Stimulated activated memory B cell treated with anti-CD40 and anti-IgM and Interleukin-4, amounts not matched to agents 10 μg/mL and 1 μg/mL and 100 μg/mL, for 72 hours (primary cell): Measurements from ENCODE around the gene PTPRB.

ENCODE experiments used
- ATAC-seq: fragments of 150-1000 bp; cut with Tn5 transposase; 2 replicates; pipeline ENCODE4 v1.10.0; 2021
- H3K27ac Mint-ChIP-seq: one replicate; pipeline ENCODE4 v1.8.0; 2022; ENCODE audit warnings: mild to moderate bottlenecking, mixed read lengths
- H3K27me3 Mint-ChIP-seq: one replicate; pipeline ENCODE4 v1.8.0; 2022; ENCODE audit warnings: mixed read lengths
- H3K36me3 Mint-ChIP-seq: one replicate; pipeline ENCODE4 v1.8.0; 2022; ENCODE audit warnings: mixed read lengths
- H3K4me1 Mint-ChIP-seq: one replicate; pipeline ENCODE4 v1.8.0; 2022; ENCODE audit warnings: mixed read lengths
- H3K4me3 Mint-ChIP-seq: one replicate; pipeline ENCODE4 v1.8.0; 2022; ENCODE audit warnings: mild to moderate bottlenecking, moderate library complexity, mixed read lengths
- H3K9me3 Mint-ChIP-seq: one replicate; pipeline ENCODE4 v1.8.0; 2022; ENCODE audit warnings: mixed read lengths

PTPRB gene

DNA sequence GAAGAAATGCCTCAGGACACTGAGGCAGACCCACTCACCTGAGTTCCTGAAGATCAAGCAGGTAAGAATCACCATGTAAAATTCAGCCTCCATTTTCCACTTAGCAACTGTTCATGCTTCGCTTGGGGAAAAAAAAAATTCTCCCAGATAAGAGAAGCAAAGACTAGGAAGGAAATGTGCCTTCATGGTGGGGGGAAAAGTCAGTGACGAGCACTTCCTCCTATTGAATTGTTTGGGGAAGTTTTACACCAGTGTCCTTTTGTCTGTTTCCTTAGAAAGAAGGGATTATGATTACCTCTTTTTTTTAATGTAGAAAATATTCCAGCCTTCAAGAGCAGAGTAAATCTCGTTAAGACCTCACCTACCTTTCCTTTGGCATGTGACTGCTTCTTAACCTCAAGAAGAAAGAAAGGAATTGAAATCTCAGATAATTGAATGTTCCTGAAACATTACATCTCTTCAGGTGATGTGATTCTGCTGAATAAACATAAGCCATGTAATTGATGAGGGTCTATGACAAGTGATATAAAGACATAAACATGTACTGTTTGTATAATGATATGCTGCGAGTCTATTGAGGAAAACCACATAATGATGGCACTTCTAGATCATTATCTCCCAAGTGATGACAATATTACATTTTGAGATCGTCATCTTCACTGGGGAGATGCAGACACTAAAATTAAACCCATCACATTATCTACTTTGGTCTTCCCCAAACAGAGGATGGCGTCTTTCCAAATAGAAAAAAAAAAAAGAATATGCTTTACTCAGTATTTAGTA is at the start of gene PTPRB:
TSS of gene PTPRB (minus strand) at position 127 of the 783 bp plus-strand sequence. CDS start at position 93, 34 bp downstream.
- no peak within 1 kb of the TSS for H3K27ac Mint-ChIP-seq
- no peaks in the 10 kb centered on the region for H3K4me1 Mint-ChIP-seq
- H3K9me3 Mint-ChIP-seq = no peaks in the 10 kb centered on the region
- H3K36me3 Mint-ChIP-seq = no peaks in the 10 kb centered on the region
- H3K4me3 Mint-ChIP-seq = no peak within 1 kb of the TSS
- ATAC-seq = no peak
- peaks cover 19% of the 10 kb centered on the region for H3K27me3 Mint-ChIP-seq

DNA sequence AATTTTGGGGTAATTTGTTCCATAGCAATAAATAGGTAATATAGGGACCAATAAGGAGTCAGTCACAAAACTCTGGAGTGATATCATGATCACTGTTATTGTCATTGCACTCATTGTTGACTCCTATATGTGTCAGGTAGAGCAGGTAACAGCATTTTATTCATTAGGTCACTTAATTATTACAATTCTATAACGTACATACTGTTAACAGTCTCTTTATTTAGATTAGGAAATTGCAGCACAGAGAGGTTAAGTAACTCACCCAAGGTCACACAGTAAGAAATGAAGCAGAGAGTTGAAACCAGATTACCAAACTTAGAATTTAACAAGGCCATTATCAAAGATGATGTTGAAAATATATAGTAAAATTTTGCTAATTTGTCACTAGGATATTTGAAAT is 49.7 kb upstream of the PTPRB start:
- H3K27me3 Mint-ChIP-seq = peaks cover 24% of the 10 kb centered on the region
- no peaks in the 10 kb centered on the region for H3K4me1 Mint-ChIP-seq
- no peak for ATAC-seq
- H3K36me3 Mint-ChIP-seq = no peaks in the 10 kb centered on the region
- no peak overlapping the region for H3K27ac Mint-ChIP-seq
- no peak overlapping the region for H3K4me3 Mint-ChIP-seq
- no peaks in the 10 kb centered on the region for H3K9me3 Mint-ChIP-seq

DNA sequence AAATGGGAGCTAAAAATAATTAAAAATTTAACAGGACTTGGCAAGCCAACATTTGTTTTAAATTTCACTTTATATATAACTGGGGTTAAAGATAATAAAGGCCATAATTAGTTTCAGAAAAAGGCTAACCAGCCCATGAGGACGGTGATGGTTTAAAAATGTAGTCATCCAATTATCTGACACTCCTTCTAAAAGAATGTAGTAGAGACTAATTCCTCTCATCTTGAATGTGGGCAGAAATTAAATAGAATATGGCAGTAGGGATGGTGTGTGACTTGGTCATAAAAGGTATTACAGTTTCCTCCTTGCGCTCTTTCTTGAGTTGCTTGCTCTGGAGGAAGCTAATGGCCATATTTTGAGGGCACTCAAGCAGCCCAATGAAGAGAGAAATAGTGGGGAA is 49.1 kb upstream of the PTPRB start:
- peaks cover 30% of the 10 kb centered on the region for H3K27me3 Mint-ChIP-seq
- H3K4me1 Mint-ChIP-seq = no peaks in the 10 kb centered on the region
- H3K27ac Mint-ChIP-seq = no peak overlapping the region
- H3K36me3 Mint-ChIP-seq = no peaks in the 10 kb centered on the region
- no peaks in the 10 kb centered on the region for H3K9me3 Mint-ChIP-seq
- ATAC-seq = no peak
- H3K4me3 Mint-ChIP-seq = no peak overlapping the region

DNA sequence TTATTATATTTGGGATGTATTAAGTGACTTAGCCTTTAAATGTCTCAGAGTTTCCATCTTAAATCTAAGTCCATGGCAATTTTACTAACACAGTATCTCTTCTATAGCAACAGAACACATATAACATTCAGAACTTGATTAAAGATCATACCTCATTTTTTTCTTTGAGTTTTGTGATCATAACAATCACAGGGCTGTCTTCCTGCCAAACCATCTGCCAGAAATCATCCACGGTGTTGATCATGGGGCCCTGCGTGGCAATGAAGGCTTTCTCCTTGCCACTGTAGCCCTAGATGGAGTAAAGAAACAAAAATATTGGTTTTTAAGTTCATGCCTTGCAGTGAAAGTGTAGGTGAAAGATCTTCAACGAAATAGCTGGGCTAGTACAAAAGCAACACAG is 46.7 kb upstream of the PTPRB start:
- no peak overlapping the region for H3K4me3 Mint-ChIP-seq
- no peaks in the 10 kb centered on the region for H3K36me3 Mint-ChIP-seq
- peaks cover 46% of the 10 kb centered on the region for H3K27me3 Mint-ChIP-seq

DNA sequence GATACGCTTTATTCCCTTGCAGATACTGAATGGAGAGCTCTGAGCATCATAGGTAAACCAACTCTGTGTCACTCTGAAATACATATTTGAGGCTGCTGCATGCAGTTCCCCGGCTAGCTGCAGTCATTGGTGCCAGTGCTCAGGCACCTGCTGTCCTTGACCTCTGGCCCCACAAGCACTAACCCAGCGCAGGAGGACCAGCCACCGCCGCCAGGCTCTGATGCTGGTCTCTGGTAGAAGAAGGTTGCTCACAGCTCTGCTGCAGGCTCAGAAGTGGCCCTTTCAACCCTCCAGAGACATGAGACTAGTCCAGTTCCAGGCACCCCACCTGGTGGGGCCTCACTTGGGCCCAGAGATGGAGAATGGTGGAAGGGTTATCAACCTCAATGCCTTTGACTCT is 34.5 kb upstream of the PTPRB start:
- H3K36me3 Mint-ChIP-seq = no peaks in the 10 kb centered on the region
- peaks cover 22% of the 10 kb centered on the region for H3K27me3 Mint-ChIP-seq
- peak; percentile 27 for ATAC-seq
- no peak overlapping the region for H3K27ac Mint-ChIP-seq
- H3K4me3 Mint-ChIP-seq = no peak overlapping the region
- H3K4me1 Mint-ChIP-seq = no peaks in the 10 kb centered on the region
- H3K9me3 Mint-ChIP-seq = peaks cover 3% of the 10 kb centered on the region

More for the DNA sequence above, 46.7 kb upstream of the PTPRB start:
- no peaks in the 10 kb centered on the region for H3K4me1 Mint-ChIP-seq
- no peak for ATAC-seq
- H3K9me3 Mint-ChIP-seq = no peaks in the 10 kb centered on the region
- no peak overlapping the region for H3K27ac Mint-ChIP-seq

DNA sequence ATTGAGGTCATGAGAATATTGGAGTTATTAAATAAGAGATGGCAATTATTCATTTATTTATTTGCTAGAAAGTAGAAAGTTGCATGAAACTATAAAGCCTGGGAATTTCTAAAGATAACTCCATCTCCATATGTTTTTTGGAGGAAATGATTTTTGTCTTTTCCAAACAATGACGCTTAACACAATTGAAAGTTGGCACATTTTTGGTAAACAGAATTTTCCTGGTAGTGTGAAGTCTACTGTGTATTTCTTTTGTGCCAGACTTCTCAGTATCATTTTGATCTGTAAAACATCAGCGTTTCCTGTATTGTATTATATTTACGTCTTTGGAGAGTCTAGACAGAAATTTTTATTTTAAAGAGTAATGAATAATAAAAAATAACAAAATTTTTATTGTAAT is 33.7 kb upstream of the PTPRB start:
- no peak for ATAC-seq
- H3K9me3 Mint-ChIP-seq = peaks cover 1% of the 10 kb centered on the region
- H3K4me3 Mint-ChIP-seq = no peak overlapping the region
- no peak overlapping the region for H3K27ac Mint-ChIP-seq
- H3K4me1 Mint-ChIP-seq = no peaks in the 10 kb centered on the region
- H3K27me3 Mint-ChIP-seq = peaks cover 20% of the 10 kb centered on the region
- H3K36me3 Mint-ChIP-seq = no peaks in the 10 kb centered on the region

DNA sequence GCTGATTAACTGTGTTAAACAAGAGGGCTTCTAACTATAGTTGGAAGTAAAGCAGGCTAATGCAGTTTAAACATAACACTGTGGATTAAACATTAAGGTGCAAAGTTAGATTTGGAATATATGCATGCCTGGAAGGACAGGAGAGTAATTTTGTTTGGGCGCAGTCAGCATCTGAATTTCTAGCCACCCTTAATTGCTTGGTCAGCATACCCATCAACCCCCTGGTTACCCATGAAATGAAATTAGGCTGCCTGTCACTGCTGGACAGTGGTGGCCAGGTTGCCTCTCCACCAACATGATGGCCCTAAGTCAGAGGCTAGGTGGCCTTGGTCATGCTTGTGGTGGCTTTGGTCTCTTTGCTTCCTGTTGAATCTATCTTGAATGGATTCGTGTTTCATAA is 30.0 kb upstream of the PTPRB start:
- Mint-ChIP-seq H3K4me1 (no peaks in the 10 kb centered on the region), H3K9me3 (no peaks in the 10 kb centered on the region), H3K27ac (no peak overlapping the region), H3K36me3 (no peaks in the 10 kb centered on the region), H3K27me3 (peaks cover 5% of the 10 kb centered on the region), H3K4me3 (no peak overlapping the region)
- ATAC-seq = no peak

DNA sequence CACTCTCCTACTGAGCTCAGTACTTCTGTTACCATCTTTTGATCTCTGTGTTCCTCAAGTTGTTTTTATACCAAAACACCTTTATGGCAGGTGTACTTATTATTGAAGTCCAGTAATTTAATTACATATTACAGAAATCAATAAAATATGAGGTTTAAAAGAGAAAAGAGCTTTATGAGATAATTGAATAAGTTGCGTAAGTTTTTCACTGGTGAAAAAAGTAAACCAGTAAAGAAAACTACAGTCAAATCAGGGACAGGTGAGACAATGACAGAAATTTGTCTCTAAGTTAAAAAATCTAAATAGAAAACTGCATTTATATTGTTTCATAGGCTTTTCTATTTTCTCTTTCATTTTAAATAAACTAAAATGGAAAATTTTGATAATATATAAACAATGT is 29.1 kb upstream of the PTPRB start:
- ATAC-seq = no peak
- Mint-ChIP-seq H3K27me3 (no peaks in the 10 kb centered on the region), H3K4me1 (peaks cover 9% of the 10 kb centered on the region), H3K36me3 (no peaks in the 10 kb centered on the region), H3K4me3 (no peak overlapping the region), H3K27ac (no peak overlapping the region), H3K9me3 (no peaks in the 10 kb centered on the region)

DNA sequence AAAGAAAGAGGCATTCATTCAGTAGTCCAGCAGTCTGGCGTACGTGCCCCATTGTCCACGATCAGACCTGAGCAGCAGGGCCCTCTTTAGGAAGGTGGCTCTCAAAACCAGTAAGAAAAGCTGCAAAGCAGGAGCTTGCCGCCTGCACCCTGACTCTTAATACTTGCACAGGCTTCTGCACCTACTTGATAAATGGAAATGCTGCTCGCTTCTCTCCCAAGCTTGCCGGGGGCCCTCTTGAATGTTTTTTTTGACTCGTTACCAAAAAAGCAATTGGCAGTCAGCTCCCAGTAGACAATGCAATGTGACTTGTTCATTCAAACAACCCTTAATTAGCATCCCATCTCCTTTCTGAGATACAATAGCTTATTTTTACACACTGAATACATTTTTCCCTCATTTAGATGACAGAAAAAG is 27.2 kb upstream of the PTPRB start:
- peaks cover 9% of the 10 kb centered on the region for H3K4me1 Mint-ChIP-seq
- ATAC-seq = no peak
- H3K9me3 Mint-ChIP-seq = no peaks in the 10 kb centered on the region
- no peak overlapping the region for H3K4me3 Mint-ChIP-seq
- no peaks in the 10 kb centered on the region for H3K27me3 Mint-ChIP-seq
- H3K36me3 Mint-ChIP-seq = no peaks in the 10 kb centered on the region
- H3K27ac Mint-ChIP-seq = no peak overlapping the region

DNA sequence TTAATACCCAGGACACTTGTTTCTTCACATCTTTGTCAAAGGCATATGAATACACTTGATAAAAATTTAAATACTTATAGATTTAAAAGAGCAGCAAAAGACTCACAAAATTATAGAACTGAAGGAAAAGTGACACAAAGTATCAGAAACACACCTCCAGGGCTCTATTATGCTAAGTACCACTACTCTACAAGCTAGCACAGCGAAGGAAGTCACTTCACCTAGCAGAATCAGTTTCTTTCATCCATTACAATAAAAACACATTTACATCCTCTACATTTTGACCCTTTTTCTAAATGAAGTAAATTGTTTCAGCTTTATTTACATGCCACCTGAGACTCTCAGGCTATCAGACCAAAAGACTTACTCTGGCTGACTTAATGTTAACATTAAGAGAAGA is 26.6 kb upstream of the PTPRB start:
- Mint-ChIP-seq H3K4me3 (no peak overlapping the region), H3K9me3 (no peaks in the 10 kb centered on the region), H3K4me1 (peaks cover 9% of the 10 kb centered on the region), H3K36me3 (no peaks in the 10 kb centered on the region), H3K27ac (no peak overlapping the region), H3K27me3 (no peaks in the 10 kb centered on the region)
- no peak for ATAC-seq

DNA sequence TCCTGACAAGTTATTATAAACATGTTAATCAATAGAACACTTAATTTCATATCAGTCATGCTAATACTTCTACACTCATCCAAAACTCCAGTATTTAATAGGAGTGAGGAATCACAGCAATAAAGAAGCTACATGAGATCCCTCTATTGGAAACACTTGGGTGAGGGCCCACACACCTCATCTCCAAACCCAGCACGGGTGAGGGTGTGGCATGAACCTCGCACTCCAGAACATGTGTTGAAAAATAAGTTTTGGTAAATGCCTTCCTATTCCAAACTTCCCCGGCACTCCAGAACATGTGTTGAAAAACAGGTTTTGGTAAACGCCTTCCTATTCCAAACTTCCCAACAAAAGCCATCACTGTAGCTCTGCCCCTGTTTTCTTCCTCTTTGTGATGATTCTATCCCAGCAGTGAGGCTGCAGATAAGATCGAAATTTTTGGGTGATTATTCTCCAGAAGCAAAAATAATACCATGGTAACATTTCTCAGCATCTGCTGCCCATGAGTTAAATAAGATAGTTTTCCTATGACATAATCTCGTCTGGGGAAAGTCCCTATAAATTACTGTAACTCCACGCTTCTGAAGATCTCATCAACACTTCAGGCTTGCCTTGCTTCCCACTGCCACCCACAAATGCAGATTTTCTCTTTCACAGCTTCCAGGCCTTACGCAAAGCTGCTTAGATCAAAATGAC is 24.4 kb upstream of the PTPRB start:
- no peaks in the 10 kb centered on the region for H3K9me3 Mint-ChIP-seq
- no peak overlapping the region for H3K27ac Mint-ChIP-seq
- H3K27me3 Mint-ChIP-seq = no peaks in the 10 kb centered on the region
- H3K36me3 Mint-ChIP-seq = no peaks in the 10 kb centered on the region
- ATAC-seq = no peak
- H3K4me1 Mint-ChIP-seq = peaks cover 9% of the 10 kb centered on the region
- H3K4me3 Mint-ChIP-seq = no peak overlapping the region

DNA sequence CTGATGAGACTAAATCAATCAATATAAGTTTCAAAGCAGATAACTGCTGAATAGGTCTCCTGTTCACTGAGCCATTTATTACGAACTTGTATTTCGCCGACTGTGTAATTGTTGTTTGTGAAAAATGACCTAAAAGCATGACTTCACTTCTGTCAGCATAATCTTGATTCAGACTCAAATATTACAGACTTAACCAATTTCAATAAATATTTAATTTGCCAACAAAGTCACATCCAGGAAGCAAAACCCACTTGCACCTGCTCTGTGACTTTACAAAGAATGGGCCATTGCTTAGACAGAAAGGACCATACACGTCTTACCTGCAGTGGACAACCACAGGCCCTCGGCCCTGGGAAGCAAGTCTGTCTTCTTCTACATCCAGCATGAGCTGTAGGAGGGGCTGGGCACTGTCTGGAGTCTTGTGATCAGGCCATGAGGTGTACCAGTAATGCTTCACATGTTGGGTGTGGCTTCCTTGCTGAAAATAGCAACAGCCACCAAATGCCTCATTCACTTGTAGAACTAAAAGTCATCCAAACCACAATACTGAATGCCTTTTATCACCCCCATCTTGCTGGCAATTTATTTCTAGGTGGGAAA is 23.5 kb upstream of the PTPRB start:
- ATAC-seq = no peak
- H3K27me3 Mint-ChIP-seq = no peaks in the 10 kb centered on the region
- H3K36me3 Mint-ChIP-seq = no peaks in the 10 kb centered on the region
- H3K4me1 Mint-ChIP-seq = peaks cover 9% of the 10 kb centered on the region
- no peaks in the 10 kb centered on the region for H3K9me3 Mint-ChIP-seq
- no peak overlapping the region for H3K27ac Mint-ChIP-seq
- no peak overlapping the region for H3K4me3 Mint-ChIP-seq

DNA sequence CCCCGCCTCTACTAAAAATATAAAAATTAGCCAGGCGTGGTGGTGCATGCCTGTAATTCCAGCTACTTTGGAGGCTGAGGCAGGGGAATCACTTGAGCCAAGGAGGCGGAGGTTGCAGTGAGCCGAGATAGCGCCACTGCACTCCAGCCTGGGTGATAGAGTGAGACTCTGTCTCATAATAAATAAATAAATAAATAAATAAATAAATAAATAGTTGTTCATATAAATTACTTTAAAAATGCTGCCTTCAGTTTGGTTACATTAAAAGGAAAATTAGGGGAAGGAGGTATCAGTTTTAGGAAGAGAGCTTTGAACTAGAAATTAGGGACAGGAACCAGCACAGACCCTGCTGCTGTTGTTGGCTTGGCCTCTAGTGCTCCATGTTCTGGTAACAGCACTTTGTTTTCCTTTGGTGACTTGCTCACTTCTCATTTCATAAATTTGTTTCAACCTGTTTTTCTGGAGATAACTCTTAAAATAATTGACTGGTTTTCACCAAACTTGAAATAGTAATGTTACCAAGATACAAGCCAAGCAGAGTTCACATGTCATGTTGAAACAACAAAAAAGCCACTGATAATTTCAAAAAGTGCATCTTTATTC is 22.9 kb upstream of the PTPRB start:
- Mint-ChIP-seq H3K4me1 (peaks cover 9% of the 10 kb centered on the region), H3K27ac (no peak overlapping the region), H3K4me3 (no peak overlapping the region), H3K36me3 (no peaks in the 10 kb centered on the region), H3K27me3 (no peaks in the 10 kb centered on the region), H3K9me3 (no peaks in the 10 kb centered on the region)
- no peak for ATAC-seq

DNA sequence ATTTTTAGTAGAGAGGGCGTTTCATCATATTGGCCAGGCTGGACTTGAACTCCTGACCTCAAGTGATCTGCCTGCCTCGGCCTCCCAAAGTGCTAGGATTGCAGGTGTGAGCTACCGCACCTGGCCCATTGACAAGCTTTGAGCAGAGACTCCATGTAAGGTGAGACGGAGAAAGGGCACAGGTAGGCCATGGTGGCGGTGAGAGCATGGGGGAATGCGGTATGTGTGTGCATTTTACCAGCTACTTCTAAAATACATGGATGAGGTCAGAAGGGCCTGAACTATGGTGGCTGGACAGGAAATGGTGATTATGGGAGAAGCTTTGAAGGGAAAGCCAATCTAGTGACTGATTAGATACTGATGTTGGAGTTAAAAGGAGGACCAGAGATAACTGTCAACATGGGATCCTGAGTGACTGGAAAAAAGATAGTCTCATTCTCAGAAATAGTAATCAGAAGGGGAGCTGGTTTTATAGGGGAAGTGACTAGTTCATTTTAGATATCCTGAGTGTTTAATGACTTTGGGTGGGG is 21.9 kb upstream of the PTPRB start:
- Mint-ChIP-seq H3K27ac (no peak overlapping the region), H3K9me3 (no peaks in the 10 kb centered on the region), H3K4me3 (no peak overlapping the region), H3K36me3 (no peaks in the 10 kb centered on the region), H3K4me1 (peaks cover 9% of the 10 kb centered on the region), H3K27me3 (no peaks in the 10 kb centered on the region)
- ATAC-seq = no peak

DNA sequence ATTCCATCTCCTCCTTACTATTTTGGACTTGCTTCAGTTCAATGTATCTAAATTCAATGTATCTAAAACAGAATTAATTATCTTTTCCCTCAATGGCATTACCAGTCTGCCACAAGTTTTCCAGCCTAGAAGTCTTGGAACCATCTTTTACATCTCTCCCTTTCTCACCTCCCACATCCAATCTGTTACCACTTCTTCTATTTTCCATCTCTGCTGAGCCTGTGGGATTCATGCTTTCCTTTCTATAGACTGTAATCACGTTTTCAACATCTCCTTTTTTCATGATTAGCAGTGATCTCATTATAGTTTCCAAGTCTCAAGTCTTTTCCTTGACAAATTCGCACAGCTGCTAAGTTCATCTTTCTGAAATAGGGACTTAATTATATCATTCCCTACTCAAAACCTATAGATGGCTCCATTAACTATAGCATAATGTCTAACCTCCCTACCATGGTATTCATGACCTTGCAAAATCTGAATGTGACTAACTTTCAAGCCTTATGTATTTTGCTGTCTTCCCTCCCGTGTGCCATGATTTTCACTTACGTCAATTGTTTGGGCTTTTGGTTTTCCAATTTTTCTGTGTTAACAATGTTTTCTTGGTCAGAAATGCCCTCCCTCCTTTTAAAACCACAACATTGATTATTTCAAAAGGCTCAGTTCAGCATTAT is 20.5 kb upstream of the PTPRB start:
- H3K27me3 Mint-ChIP-seq = no peaks in the 10 kb centered on the region
- H3K27ac Mint-ChIP-seq = no peak overlapping the region
- no peaks in the 10 kb centered on the region for H3K9me3 Mint-ChIP-seq
- H3K4me3 Mint-ChIP-seq = no peak overlapping the region
- H3K4me1 Mint-ChIP-seq = peaks cover 9% of the 10 kb centered on the region
- no peaks in the 10 kb centered on the region for H3K36me3 Mint-ChIP-seq
- ATAC-seq = no peak
